HL-60 (cell line): ENCODE data around the gene ZC3H8.

Experiments
- DNase-seq, 2 experiments: peaks; one replicate each; pipeline ENCODE4 v3.0.0-alpha.2; 2010 to 2020; ENCODE audit warnings: low read depth in 1 of 2, low spot score in 1 of 2
- H3K27ac ChIP-seq: fragments of 250-450 bp; sonication (Bioruptor Pico); replicated peaks from 2 replicates; pipeline ENCODE4 v1.5.1; 2020; ENCODE audit warnings: mild to moderate bottlenecking, moderate library complexity
- H3K27me3 ChIP-seq: fragments of 250-450 bp; sonication (Bioruptor Pico); 2 replicates; pipeline ENCODE4 v1.5.1; 2021; ENCODE audit warnings: mild to moderate bottlenecking, moderate library complexity; ENCODE audit not compliant: insufficient read depth, poor library complexity, severe bottlenecking
- H3K4me3 ChIP-seq: replicated peaks from 2 replicates; pipeline ENCODE4 v1.5.1; 2011; ENCODE audit warnings: mild to moderate bottlenecking, control low read depth, low read length; ENCODE audit not compliant: insufficient read depth
- CTCF ChIP-seq: IDR thresholded peaks from one replicate; pipeline ENCODE4 v1.5.1; 2011; ENCODE audit warnings: low read length, control low read depth, inconsistent platforms; ENCODE audit not compliant: insufficient read depth
- GABPA ChIP-seq: IDR thresholded peaks from 2 replicates; pipeline ENCODE4 v1.6.1; 2012; ENCODE audit warnings: low read depth
- POLR2AphosphoS5 ChIP-seq: IDR thresholded peaks from 2 replicates; pipeline ENCODE4 v1.6.1; 2012; ENCODE audit warnings: low read depth
- REST ChIP-seq: IDR thresholded peaks from 2 replicates; pipeline ENCODE4 v1.6.1; 2012; ENCODE audit warnings: low read depth; ENCODE audit not compliant: insufficient replicate concordance
- SPI1 ChIP-seq: IDR thresholded peaks from 2 replicates; pipeline ENCODE4 v1.6.1; 2012; ENCODE audit warnings: low read depth, mild to moderate bottlenecking, borderline replicate concordance

ZC3H8 gene

GRCh38 chr2:112251271-112251670 is 3.6 kb downstream of the ZC3H8 start:
- DNase-seq, result no peak
- no peak for TF ChIP-seq SPI1
- no peak for TF ChIP-seq CTCF
- no peak for TF ChIP-seq GABPA
- no peak for TF ChIP-seq REST
- TF ChIP-seq POLR2AphosphoS5, result no peak
- Histone ChIP-seq H3K4me3 (no peak overlapping the region), H3K27ac (no peak overlapping the region), H3K27me3 (no peaks in the 10 kb centered on the region)

- DNase-seq, result no peak
- TF ChIP-seq CTCF (no peak), GABPA (no peak), SPI1 (no peak), REST (no peak), POLR2AphosphoS5 (no peak)
- Histone ChIP-seq H3K4me3 (no peak overlapping the region), H3K27ac (no peak overlapping the region), H3K27me3 (no peaks in the 10 kb centered on the region)
Observed at GRCh38 chr2:112244854-112245253, 10.0 kb downstream of the ZC3H8 start.

- Histone ChIP-seq H3K27me3 (no peaks in the 10 kb centered on the region), H3K4me3 (no peak overlapping the region), H3K27ac (no peak overlapping the region)
- TF ChIP-seq REST, result no peak
- no peak for TF ChIP-seq POLR2AphosphoS5
- no peak for TF ChIP-seq GABPA
- no peak for TF ChIP-seq SPI1
- no peak for TF ChIP-seq CTCF
- DNase-seq, result no peak
Observed at GRCh38 chr2:112243233-112243632, 11.6 kb downstream of the ZC3H8 start.
